GM21367 (cell line): ENCODE measurements around the gene PAK4.

Experiments
- ATAC-seq: cut with Tn5 transposase; IDR thresholded peaks from one replicate; pipeline ENCODE4 v1.9.1; 2021; ENCODE audit not compliant: unreplicated experiment

PAK4 gene

GRCh38 chr19:39162441-39163043 is 37.0 kb downstream of the PAK4 start:
- ATAC-seq = no peak

- no peak for ATAC-seq
Measured at GRCh38 chr19:39163621-39164020, 38.0 kb downstream of the PAK4 start.

GRCh38 chr19:39164289-39164688 is 38.7 kb downstream of the PAK4 start:
- ATAC-seq = no peak

- no peak for ATAC-seq
Measured at GRCh38 chr19:39165857-39166256, 40.3 kb downstream of the PAK4 start.

- ATAC-seq = no peak
Measured at GRCh38 chr19:39166571-39167391, 41.2 kb downstream of the PAK4 start.

GRCh38 chr19:39167461-39168257 is 42.1 kb downstream of the PAK4 start:
- ATAC-seq = no peak

GRCh38 chr19:39168258-39169142 is 42.9 kb downstream of the PAK4 start:
- no peak for ATAC-seq

GRCh38 chr19:39169143-39169810 is 43.7 kb downstream of the PAK4 start:
- no peak for ATAC-seq

- no peak for ATAC-seq
Measured at GRCh38 chr19:39170386-39171231, 45.0 kb downstream of the PAK4 start.

GRCh38 chr19:39171479-39172465 is 46.2 kb downstream of the PAK4 start:
- ATAC-seq = no peak

GRCh38 chr19:39172700-39173501 is 47.3 kb downstream of the PAK4 start:
- no peak for ATAC-seq

GRCh38 chr19:39173502-39173991 is 48.0 kb downstream of the PAK4 start:
- no peak for ATAC-seq

- ATAC-seq = no peak
Measured at GRCh38 chr19:39174142-39174541, 48.6 kb downstream of the PAK4 start.

GRCh38 chr19:39174558-39175544 is 49.3 kb downstream of the PAK4 start:
- ATAC-seq = no peak

GRCh38 chr19:39175564-39175963 is 50.0 kb downstream of the PAK4 start:
- no peak for ATAC-seq

GRCh38 chr19:39177110-39177699 is 51.6 kb downstream of the PAK4 start:
- no peak for ATAC-seq
